ENCODE measurements around the gene P4HB.

P4HB gene

GRCh38 chr17:81813861-81814683, 46.3 kb downstream of the P4HB start:
- TF ChIP-seq CTCF (IDR thresholded peaks at IDR 0.05), result no peak

GRCh38 chr17:81813371-81813684, 47.0 kb downstream of the P4HB start:
- no peak for TF ChIP-seq CTCF (IDR thresholded peaks at IDR 0.05)

- no peak for TF ChIP-seq CTCF (IDR thresholded peaks at IDR 0.05)
These were observed 47.6 kb downstream of the P4HB start for GRCh38 chr17:81812571-81813370.

- TF ChIP-seq CTCF (IDR thresholded peaks at IDR 0.05), result no peak
These were observed 48.4 kb downstream of the P4HB start for GRCh38 chr17:81811705-81812570.

GRCh38 chr17:81810892-81811704, 49.2 kb downstream of the P4HB start:
- no peak for TF ChIP-seq CTCF (IDR thresholded peaks at IDR 0.05)

GRCh38 chr17:81810476-81810875, 49.9 kb downstream of the P4HB start:
- no peak for TF ChIP-seq CTCF (IDR thresholded peaks at IDR 0.05)

Data from LNCAP (cell line).